GM19397 (cell line): ENCODE results near the gene SDK2.
"Not testable (repeated sequence)": the region's sequence is repeated elsewhere in the genome, so short reads cannot be mapped to it uniquely, and the experiment has no call there.

Experiments used
- ATAC-seq: cut with Tn5 transposase; IDR thresholded peaks from one replicate; pipeline ENCODE4 v1.9.1; 2021; ENCODE audit warnings: mild to moderate bottlenecking, moderate library complexity; ENCODE audit not compliant: unreplicated experiment

Gene SDK2

DNA sequence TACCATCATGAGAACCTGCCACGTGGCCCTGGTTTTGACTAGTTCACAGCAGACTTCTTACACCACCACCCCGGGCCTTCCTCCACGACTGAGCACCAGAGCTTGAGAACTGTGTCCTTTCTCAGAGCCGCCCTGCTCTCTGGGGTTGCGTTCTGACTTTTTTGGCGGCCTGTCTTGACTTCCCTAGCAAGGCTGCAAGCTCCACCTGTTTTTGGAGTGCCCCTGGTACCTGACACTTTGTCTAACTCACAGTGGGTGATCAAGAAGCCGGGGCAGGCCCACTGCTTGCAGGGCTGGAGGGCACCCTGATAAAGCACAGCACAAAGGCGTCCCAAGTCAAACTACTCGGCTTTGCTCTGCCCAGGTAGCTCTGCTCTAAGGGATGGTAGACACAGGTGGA, 154.3 kb downstream of the SDK2 start:
- no peak for ATAC-seq

DNA sequence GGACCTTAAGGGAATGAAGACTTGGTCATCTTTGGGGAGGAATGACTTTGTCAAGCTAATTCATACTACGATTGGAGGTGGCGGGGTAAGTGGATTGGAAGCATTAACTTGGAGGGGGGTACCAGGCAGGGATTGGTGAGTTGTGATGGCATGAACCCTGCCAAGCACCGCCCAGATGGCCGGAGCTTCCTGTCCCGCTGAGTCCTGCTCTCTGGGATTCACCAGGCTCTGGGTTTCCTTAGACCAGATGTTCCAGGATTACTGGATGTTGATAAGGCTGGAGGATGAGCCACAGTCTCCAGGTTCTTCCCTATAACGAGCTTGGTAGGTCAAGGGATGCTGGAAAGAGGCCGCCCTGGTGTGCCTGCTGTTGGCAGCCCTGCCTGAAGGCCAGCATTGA, 154.9 kb downstream of the SDK2 start:
- ATAC-seq = no peak

DNA sequence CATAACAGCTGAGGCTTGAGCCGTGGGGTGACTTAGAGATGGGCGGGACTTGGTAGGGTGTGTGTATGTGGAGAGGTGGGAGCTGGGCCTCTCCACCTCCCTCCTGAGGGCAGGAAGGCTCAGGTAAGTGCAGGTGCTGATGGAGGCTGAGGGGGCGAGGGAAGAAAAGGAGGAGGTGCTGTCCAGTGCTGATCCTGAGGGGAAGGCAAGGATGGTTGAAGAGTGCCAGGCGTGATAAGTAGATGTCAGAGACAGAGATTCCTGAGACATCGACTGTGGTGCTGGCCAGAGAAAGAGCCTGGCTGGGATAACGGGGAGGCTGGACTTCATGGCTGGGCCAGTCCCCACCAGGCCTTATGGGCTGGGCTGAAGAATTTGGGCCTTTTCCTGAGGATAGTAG, 159.1 kb downstream of the SDK2 start:
- ATAC-seq = no peak

DNA sequence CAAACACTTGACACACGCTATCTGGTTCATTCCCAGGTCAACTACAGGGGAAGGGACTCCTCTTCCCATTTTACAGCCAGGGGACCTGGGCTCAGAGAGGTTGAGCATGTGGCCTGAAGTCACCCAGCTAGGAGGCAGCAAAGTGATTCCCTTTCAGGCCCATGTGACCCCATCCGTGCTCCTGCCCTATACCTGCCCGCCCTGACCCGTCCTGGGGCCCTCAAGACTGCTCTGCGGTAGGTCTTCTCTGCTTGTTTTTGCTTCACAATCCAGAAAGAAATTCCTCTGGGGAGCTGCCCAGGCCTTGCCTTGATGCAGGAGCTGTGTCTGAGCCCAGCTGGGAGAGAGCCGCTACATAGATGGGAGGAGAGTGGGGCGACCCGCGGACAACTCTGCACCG, 161.4 kb downstream of the SDK2 start:
- ATAC-seq = no peak

DNA sequence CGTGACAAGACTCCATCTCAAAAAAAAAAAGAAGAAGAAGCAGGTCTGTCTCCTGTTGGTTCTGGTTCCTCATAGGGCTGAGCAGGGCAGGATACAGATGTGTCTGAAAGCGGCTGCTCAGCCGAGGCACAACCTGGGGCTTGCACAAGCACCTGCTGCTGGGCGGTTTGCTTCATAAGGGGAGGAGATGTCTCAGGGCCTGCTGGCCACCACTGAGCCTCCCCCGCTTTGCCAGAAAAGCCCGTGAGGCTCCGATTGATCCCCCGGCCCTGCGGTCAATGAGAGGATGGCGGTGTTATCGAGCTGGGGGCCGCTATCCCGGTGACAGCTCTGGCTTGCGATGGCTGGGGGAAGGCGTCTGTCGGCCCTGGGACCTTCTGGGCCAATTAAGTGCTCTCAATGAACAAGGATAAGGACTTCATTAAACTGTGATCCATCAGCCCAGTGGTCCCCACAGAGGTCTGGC, 162.0 kb downstream of the SDK2 start:
- no peak for ATAC-seq

DNA sequence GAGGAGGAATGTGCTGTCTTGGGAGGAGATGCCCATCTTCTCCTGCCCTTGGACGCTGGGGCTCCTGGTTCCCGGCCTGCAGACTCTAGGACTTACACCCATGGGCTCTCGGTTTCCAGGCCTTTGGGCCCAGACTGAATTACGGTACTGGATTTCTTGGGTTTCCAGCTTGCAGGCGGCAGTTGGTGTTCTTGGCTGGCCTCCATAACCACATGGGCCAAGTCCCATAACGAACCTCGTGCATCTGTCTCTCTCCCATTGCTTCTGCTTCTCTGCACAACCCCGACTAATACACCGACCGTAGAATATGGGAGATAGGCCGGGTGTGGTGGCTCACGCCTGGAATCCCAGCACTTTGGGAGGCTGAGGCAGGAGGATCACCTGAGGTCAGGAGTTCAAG, 162.6 kb downstream of the SDK2 start:
- no peak for ATAC-seq

DNA sequence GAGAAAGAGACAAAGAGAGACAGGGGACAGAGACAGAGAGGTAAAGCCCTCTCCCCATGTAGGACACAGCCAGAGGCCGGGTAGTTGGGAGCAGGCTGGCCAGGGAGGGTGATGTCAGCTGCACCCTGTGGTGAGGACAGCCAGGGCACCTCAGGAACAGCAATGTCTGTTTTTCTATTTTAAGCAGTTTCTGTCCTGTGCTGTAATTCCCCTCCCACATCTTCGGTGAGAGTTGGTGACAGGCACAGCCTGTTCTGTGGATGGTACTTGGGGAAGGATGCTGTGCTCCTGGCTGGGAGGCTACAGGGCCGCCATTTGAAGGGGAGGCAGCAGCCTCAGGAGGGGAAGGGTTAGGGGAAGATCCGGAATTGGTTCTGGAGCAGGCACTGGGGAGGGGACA, 163.5 kb downstream of the SDK2 start:
- no peak for ATAC-seq

DNA sequence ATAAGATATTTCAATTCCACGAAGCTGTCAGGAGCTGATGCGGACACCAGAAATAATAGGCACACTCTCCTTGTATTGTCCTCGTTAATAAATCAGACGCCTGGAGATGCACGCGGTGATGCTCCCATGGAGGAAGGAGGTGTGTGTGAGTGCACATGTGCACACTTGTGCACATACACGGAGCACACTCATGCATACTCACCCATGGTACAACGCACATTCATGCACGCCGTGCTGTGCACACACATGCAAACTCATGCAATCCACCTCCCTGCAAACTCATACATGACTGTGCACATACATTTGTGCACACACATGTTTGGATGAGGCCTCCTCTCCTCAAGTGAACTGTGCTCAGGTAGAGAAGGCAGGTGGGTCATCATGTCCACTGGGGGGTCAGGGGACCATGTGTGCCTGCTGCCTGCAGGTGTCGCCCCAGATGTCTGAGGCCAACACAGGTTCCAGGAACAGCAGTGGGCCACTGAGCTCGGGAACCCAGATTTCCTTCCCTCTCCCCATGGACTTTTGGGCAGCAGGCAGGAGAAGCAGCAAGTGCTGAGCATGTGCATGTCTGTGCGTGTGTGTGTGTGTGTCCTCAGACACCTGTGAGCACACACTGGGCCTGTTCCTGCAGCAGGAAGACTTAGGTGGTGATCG, 165.3 kb downstream of the SDK2 start:
- no peak for ATAC-seq

DNA sequence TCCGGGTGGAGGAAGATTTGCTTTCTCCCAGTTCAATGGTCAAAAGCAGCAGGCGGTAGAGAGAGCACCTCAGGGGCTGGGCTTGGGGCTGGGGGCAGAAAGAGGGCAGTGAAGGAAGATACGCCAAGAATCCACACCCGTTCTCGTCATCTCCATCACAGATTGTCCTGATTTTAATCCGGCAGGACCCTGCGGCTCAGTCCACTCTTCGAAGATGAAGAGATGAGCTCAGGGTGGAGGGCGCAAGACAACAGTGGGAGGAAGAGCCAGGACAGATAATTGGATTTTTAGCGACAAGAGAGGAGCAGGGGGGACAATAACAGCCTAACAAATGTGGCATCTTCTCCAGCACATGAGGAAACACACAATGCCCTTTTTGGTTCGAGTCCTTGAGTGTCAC, 165.9 kb downstream of the SDK2 start:
- ATAC-seq = no peak

DNA sequence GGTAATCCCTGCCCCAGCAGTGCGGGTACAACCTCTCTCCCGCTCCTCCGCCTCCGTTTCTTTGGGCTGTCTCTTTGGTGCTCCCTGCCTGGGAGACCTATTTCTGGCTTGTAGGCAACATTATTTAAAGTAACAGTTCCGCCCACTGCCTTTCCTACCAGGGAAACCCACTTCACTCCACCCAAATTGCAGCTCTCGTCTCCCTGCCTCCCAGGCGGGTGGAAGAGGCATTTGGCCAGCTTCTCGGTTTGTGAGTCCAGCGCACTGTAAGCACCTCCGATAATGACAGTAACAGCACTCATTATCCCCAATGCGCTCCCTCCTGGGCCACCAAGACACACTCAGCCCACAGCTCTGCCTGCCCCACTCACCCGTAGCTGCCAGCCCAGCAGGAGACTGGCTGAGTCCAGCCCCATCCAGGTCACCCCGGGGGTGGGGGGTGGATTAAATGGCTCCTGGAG, 167.3 kb downstream of the SDK2 start:
- no peak for ATAC-seq

DNA sequence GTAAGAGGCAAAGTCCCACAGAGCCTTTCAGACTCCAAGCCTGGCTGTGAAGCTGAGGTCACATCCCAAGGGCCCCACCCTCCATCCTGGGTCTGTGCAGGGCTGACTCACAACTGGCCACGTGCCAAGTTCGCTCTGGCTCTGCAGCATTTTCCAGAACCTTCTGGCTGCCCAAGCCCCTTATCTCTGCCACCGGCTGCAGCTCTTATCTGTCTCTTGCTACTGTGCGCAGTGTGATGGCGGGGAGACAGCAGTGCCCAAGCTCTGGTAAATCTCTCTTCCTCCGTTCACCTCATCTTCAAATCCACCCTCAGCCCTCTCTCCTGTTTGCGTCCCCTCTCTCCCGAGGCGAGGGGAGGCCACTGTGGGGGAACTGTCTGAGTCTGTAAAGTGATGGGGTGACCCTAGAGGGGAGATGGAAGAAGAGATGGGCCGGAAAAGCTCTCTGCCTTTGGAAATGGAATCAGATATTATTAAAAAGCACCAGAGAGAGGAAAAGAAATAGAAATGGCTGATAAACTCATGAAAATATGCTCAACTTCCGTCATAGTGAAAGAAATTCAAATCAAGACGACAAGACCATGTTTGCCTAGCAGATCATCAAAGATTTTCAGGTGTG, 169.8 kb downstream of the SDK2 start:
- no peak for ATAC-seq

DNA sequence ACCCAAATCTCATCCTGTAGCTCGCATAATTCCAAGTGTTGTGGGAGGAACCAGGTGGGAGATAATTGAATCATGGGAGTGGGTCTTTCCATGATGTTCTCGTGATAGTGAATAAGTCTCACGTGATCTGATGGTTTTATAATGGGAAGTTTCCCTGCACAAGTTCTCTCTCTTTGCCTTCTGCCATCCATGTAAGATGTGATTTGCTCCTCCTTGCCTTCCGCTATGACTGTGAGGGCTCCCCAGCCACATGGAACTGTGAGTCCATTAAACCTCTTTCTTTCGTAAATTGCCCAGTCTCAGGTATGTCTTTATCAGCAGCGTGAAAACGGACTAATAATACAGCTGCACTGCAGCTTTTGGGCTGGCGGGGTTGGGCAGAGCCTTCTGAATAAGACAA, 171.5 kb downstream of the SDK2 start:
- ATAC-seq = not testable (repeated sequence)

DNA sequence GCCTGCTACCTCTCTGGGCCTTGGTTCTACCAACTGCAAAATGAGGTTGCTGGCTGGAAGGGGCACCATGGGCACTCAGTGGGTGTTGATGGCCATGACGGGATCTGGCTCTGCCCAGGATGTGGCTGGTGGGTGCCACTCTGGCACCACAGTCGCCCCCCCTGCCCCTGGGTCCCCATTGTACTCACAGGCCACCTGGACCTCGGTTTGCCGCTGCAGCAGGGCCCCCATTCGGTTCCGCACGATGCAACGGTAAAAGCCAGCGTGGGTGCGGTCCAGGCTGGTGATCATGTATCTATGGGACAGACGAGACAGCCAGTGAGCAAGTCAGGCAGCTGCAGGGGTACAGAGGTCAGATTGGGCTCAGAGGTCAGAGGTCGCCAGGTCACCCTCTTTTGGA, 172.3 kb downstream of the SDK2 start:
- ATAC-seq = no peak

DNA sequence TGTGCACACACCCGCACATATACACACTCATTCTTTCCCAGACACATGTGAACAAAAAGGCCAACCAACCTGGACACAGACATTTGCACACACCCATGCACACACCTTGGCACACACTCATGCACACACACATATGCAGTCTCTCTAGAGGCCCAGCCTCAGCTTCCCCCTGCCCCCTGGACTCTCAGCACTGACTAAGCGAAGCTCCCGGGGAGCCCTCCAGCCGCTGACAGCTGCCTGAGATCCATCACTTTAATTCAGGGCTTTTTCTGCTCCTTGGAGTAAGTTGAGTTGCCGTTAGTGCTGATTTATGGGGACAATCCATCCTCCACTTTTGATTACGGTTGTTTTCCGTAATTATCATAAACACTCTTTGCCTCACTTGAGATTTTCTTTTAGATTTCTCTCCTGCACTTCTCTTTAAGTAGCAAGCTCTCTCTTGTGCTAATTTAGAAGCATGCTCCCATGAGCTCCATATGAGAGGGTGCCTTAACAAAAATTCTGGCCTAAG, 173.9 kb downstream of the SDK2 start:
- no peak for ATAC-seq

DNA sequence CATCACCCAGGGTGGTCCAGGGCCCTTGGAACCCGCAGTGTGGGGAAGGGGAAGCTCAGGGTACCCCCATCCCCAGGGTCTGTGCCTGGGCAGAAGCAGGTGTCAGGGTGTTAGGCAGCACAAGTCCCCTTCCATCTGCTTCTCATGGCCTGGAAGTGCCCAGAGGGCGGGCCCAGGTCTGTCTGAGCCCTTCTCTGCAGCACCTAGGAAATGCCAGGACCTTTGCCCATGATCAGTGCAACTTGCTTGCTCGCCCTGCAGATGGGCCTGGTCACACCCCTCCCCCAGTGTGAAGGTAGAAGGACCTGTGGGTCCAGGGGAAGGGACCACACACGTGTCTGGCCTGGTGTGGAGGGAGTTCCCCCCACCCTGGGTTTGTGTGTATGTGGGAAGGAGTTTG, 174.9 kb downstream of the SDK2 start:
- no peak for ATAC-seq

DNA sequence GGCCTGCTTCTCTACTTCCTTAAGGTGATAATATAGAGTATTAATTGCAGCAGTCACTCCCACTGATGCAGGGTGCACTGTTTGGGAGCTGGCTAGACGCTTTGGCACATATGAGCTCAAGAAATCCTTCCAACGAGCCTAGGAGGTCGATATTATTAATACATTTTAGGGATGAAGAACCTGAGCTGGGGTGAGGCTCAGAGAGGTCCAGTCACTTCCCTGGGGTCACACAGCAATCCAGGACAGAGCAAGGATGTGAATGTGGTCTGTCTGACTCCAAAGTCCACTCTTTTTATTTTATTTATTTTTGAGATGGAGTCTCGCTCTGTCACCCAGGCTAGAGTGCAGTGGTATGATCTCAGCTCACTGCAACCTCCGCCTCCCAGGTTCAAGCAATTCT, 176.0 kb downstream of the SDK2 start:
- ATAC-seq = no peak

DNA sequence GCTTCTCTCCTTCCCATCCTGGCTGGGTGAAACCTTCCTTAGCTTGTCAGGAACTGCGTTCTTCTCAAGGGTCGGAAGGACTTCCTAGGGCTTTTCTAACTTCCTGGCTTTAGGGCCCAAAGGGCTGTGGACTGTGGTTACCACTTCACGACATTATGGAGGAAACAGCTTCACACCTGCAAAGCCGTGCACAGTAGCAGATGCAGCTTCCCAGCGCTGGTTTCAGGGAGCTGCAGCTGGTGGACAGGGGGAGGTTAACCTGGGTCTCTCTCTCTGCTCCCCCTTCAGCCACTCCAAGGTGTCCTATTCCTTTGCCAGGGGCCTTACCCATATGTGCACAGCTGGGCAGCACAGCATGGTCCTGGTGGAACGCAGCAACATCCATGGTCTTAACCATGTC, 176.6 kb downstream of the SDK2 start:
- no peak for ATAC-seq

DNA sequence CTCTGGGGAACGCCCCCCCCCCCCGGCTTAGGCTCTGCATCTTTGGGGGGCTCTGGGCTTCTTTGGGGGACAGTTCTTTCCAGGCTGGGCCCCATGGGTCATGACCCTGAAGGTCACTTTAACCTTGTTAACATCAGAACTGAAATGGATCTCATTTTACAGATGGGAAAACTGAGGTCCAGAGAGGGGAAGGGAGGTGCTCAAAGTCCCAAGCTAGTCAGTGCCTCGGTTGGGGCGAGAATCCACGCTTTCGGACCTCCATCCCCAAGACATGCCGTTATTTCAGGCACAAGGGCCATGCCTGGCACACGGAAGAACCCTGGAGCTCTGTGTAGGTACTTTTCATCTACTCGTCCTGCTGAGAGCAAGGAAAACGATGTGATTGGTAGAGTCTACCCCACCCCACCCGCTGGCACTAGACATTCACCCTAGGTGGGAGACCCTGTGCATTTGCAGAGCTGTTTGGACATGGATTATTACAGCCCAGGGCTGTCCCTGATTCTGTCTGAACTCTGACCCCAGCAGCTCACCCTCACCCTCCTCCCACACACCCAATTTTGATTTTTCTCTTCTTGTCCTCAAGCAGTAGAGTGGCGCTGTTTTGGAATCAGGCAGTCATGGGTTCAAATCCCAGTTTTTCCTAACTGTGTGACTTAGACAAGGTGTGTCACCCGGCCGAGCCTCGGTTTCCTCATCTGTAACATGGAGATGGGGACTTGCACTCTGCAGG, 177.4 kb downstream of the SDK2 start:
- no peak for ATAC-seq

DNA sequence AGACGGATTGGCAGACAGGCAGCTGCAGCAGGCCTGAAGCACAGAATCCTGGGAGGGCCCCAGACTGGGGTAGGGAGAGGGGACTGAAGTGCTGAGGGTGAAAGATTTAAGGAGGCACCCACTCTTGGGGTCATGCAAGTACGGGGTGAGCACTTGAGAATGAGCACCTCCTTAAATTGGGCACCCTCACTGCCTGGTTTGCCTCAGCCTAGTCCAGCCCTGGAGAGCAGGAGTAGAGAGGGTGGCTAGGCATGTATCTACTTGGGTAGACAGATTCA, 178.4 kb downstream of the SDK2 start:
- ATAC-seq = no peak

DNA sequence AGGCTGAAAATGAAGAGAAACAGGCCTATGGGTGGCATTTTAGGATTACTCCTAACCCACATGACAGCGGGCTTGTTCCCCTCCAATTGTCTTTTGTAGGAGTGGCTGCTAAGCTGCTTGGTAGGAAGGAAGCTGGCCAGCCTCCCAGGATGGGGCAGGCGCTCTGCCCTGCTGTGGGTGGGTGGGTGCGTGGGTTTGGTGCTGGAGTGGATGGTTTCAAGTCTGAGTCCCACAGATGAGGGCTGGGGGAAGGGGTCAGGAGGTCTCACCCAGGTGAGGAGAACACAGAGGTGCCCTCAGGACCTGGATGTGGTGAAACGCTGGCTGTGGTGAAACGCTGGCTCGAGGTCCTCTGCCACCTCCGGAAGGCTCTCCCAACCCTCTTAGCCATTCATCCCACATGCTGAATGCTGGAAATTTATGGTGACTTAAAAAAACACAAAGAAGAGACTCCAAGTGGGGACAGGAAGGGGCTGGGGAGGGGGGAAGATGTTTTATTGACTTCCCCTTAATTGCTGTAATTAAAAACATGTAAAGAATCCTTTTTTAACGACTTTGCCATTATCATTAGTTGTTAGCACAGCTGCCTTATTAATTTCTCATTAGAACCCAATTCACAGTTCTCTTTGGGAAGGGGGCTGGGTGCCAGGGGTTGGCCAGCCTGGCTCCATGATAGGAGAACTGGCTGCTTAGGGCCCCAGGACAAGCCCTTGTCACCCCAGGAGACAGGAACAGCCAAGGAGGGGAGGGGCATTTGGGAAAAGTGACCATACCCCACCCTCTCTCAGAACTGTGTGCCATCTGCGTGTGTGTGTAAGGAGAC, 178.9 kb downstream of the SDK2 start:
- no peak for ATAC-seq

DNA sequence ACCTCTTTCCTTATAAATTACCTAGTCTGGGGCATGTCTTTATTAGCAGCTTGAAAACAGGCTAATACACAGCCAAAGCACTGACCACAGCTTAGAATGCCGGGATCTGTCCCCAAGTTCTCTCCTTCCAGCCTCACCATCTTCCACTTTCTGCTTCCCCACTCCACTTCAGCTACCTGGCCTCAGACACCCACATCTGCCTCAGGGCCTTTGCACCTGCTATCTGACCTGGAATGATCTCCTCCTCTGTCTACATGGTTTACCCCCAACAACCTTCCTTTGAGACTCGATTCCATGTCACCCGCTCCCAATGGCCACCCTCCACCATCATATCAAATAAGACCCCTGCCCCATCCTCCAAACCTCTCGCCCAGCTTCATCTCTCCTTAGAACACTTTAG, 179.8 kb downstream of the SDK2 start:
- no peak for ATAC-seq
